CD4-positive, alpha-beta T cell treated with Interleukin-4 for 4 hours (primary cell): ENCODE results near the gene GALNS.
"Not testable (repeated sequence)": the region's sequence is repeated elsewhere in the genome, so short reads cannot be mapped to it uniquely, and the experiment has no call there.

Source experiments
- DNase-seq: peaks from one replicate; pipeline ENCODE4 v3.0.0-alpha.2; 2020

The GALNS gene

DNA sequence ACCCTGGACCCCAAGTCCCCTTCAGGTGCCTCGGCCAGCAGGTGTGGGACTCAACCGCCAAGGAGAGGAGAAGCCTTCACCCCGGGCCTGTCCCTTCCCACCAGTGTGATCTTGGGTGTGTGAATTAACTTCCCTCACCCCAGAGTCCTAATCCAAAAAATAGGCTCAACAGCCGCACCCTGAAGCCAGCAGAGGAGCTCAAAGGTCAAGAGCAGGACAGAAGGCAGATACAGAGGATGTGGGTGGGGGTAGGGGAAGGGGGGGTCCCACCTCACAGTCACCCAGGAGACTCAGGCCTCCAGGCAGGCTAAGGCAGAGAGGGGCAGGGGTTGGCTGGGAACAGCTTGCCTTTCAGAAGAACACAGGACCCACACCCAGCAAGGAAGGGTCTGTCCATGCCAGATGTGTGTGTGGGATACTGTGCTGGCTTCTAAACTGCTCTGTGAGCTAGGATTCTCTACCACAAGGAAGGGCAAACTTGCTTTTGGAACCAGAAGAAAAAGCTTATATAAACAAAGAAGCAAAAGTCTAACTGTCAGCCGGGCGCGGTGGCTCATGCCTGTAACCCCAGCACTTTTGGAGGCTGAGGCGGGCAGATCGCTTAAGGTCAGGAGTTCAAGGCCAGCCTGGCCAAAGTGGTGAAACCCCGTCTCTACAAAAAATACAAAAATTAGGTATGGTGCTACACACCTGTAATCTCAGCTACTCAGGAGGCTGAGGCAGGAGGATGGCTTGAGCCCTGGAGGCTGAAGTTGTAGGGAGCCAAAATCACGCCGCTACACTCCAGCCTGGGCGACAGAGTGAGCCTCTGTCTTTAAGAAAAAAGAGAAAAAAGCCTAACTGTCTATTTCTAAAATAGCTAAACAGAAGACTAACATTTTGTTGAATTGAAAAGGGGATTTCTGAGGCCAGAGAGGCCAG is 76.3 kb downstream of the GALNS start:
- no peak for DNase-seq

- DNase-seq, result no peak
Observed at GRCh38 chr16:88779406-88780141, 77.2 kb downstream of the GALNS start.

- DNase-seq, result no peak
Observed at GRCh38 chr16:88778541-88779065, 78.1 kb downstream of the GALNS start.

GRCh38 chr16:88778271-88778525 is 78.5 kb downstream of the GALNS start:
- no peak for DNase-seq

DNA sequence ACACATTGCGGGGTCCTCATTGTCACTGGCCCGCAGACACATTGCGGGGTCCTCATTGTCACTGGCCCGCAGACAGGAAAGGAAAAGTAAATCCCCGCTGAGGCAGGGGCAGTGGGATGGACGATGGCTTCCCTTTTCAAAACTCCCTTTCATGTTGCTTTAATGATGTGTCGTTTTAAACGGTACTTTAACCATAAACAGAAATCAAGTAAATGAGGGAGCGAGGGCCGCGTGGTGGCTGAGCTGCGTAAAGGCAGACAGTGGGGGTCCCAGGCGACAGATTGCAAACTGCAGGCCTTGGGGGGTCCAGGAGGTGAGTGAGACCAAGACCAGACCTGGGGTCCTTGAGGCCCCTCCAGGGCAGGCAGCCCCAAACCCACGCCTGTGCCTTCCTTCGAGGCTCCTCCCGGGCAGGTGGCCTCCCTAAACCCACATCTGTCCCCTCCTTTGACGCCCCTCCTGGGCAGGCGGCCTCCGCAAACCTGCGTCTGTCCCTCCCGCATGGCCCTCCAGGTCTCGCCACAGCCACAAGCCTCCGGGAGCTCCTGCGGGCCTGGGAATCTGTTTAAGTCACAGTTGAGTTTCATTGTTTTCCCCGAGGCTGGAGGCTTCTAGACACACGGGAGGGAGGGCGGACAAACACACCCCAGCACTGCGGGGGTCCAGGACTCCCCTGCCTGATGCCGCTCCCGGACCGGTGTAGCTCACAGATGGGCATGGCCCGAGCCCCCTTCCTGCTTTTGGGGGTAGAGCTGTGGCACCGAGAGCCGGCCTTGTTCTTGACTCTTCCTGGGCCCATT is 79.1 kb downstream of the GALNS start:
- no peak for DNase-seq

- DNase-seq, result no peak
Observed at GRCh38 chr16:88775825-88776224, 80.9 kb downstream of the GALNS start.

GRCh38 chr16:88774544-88775393 is 82.0 kb downstream of the GALNS start:
- no peak for DNase-seq

DNA sequence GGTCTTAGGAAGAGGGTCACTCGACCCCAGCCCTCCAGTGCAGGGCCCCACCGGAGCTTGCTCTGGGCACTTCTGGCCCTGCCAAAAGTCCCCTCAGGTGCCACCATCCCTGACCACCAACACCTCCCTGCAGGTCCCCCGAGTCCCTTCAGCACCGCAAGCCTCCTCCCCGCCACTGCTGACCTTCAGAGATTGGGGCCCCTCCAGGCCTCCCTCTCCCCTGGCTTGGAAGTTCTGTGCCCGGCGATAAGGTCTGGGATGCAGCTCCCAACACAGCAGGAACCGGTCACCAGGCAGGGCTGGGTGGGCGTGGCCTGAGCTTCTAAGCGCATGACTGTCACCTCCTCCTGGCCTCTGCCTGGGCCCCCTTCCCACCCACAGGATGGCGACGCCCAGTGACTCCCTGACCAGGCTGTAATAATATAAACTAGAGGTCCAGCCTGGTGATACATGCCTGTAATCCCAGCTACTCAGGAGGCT is 82.9 kb downstream of the GALNS start:
- no peak for DNase-seq

DNA sequence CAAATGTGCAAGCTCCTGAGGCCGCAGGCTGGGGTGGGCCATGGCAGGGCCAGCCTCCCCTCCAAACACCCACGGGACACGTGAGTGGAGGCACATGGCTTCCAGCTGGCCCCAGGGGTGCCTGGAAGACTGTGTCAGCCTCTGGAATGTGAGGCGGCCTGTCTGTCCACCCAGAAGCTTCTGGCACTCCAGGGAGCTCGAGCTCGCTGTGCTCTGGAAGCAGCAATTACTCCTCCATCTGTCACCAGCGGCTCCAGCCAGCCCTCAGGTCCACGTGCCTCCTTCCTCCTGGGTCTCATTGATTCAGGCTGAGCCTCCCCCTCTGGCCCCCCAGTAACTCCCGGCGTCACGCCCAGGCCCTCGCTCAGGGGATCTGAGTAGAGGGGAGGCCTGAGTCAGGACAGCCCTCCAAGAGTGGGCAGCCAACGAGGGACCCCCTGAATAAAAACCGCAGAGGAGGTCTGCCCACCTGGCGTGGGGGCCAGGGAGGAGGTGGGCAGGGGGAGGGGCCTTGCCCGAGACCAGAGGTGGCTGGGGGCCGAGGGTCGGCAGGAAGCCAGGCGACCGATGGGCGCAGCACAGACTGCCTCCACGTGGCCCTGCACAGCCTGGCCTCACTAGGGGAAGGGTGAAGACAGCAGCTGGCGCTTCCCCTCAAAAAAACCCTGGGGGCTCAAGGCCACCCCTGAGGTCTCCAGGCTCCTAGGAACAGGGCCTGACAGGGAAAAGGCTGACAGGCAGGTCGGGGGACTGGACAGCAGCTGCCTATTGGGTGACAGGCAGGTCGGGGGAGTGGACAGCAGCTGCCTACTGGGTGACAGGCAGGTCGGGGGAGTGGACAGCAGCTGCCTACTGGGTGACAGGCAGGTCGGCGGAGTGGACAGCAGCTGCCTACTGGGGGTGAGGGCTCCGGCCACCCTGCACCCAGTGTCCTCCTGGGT is 83.6 kb downstream of the GALNS start:
- no peak for DNase-seq

- DNase-seq, result not testable (repeated sequence)
Observed at GRCh38 chr16:88771781-88772180, 85.0 kb downstream of the GALNS start.

- DNase-seq, result no peak
Observed at GRCh38 chr16:88771294-88771772, 85.4 kb downstream of the GALNS start.

DNA sequence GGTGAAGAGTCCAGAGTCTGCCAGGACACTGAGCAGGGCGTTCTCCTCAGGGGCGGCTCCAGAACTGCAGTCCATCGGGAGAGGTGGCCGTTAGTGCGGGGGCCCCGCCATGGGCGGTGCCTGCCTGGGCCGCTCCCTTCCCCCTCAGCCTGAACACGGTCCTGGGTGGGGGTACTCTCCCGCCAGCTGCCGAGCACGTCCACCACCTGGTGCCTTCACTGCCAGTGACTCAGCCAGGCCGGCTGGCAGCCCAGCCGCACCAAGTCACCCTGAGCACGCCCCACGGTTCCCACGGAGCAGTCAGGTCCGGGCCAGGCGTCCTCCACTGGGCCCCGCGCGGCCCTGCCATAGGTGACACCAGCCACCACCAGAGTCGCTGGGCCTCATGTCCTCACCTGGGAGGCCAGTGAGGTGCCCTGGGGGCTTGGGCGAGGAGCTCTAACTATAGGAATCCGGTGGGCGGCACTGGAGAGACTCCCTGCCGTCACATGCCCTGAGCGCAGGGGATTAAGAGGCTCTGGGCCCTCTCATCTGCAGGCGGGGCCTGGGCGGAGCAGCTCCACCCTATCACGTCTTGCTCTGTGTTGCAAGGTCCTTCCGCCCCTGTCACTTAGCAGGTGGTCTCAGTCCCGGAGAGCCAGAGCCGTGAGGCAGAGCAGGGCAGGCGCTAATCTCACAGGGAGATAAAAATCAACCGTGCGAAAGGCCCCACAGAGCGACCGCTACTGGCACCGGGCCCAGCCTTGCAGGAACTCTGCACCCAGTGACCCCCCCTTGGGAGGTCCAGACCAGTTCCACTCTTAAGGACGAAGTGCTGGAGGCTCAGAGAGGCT is 86.1 kb downstream of the GALNS start:
- DNase-seq, result no peak

GRCh38 chr16:88769617-88770460 is 86.9 kb downstream of the GALNS start:
- no peak for DNase-seq

GRCh38 chr16:88768071-88768783 is 88.5 kb downstream of the GALNS start:
- DNase-seq, result no peak

DNA sequence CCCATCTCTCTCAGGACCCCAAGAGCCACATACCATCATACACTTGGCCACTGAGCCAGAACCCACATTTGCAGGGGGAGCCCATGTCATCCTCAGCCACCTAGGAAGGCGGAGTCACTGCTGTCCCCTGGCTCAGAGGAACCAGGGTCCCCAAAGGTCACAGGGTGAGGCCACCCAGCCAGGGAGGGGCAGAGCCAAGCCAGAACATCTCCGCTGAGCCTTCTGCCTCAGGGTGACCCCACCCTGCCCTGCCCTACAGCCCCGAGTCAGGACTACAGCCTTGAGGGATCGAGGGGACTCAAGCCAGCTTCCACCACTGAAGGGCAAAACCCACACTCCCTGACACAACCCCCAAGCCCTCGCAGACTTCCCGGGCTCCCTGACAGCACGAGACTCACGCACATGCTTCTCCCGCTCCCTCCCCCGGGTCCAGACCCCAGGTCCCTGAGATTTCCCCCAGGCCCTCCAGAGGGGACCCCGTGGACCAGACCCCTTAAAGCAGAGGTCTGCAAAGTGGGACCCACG is 89.1 kb downstream of the GALNS start:
- no peak for DNase-seq

GRCh38 chr16:88766975-88767374 is 89.8 kb downstream of the GALNS start:
- DNase-seq, result no peak

GRCh38 chr16:88764913-88765349 is 91.8 kb downstream of the GALNS start:
- no peak for DNase-seq

DNA sequence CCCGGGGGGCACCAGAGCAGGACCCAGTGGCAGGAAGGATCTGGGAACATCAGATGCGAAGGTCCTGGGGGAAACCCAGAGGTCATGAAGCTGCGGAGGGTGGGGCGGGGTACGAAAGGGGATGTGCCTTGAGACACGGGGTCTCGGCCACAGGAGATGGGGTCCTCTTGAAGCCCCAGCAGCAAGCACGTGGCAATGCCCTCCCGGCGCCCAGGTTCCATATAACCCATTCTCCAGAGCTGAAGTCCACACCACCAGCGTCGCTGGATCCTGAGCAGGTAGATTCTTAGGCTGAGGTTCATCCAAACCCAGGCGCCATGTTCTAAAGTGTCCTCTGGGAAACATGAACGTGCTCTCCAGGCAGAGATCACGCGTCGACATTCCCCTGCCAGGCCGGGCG is 92.7 kb downstream of the GALNS start:
- DNase-seq, result no peak
